Measurements from ENCODE around the gene KRT34.

The KRT34 gene

GRCh38 chr17:41329279-41329948, 52.7 kb downstream of the KRT34 start:
- DNase-seq, result no peak

GRCh38 chr17:41328207-41328606, 53.9 kb downstream of the KRT34 start:
- no peak for DNase-seq

Measured in bone marrow (tissue), 2 donors.